Measurements from ENCODE around the gene PCP2. TPM values are rescaled to one million over a fixed set of nuclear protein-coding genes. Genes with fewer than 3 reads are reported as not detected.

PCP2 gene
- total and polyA plus RNA-seq, 2 of the 8 experiments (the other 6 are each of a cell fraction or from before 2014, with no cell fraction given) = not detected

DNA sequence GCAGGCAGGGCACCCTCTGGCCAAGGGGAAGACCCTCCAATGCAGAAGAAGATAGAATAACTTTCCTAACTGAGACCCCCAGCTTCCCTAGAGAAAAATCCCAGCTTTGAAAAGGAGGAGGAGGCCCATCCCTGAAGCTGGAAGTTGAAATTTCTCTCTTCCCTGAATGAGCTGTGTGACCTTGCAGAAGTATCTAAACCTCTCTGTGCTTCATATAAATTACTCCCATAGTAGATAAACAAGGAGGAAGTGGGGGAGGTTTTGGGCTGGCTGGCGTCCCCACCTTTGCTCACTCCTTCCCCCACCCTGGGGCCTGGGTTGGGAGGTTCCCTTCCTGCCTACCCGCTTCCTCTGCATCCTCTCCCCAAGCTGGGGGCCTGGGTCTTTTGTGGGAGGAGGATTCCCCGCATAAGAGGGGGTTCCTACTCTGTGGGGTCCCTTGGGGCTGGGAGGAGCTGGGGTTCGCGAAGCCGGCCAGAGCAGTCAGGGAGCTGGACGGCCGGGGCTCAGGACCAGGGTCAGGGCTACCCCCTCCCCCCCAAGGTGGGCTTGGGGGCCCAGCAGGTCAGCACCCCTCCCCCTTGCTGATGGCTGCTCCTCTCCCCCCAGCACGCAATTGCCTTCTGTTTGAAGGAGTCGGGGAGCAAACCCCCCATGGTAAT lies 26.2 kb downstream of the PCP2 start:
- H3K36me3 ChIP-seq (ENCODE audit: control insufficient read depth in 2 of 4, insufficient read depth in 4 of 4, low read length in 3 of 4) = peaks cover 2 to 26% (median 11%) of the 10 kb centered on the region in 4 experiments; a peak in 5 of 8 replicates
- 90% methylated on average over 3 of the region's 10 CpGs; no CpG with 5 or more reads in 1 of the 2 experiments for WGBS, 2 experiments (ENCODE audit: extremely low coverage in 1 of 2, insufficient coverage in 1 of 2, insufficient read length in 1 of 2, insufficient replicate concordance in 2 of 2, low coverage in 1 of 2, low lambda C conversion rate in 2 of 2, missing lambda C conversion rate in 1 of 2)
- no peak for DNase-seq (ENCODE audit: low read depth in 1 of 2, low spot score in 2 of 2)

More for the DNA sequence above, 26.2 kb downstream of the PCP2 start:
- no peak overlapping the region for H3K9ac ChIP-seq (replicated peaks in 1 of 4; ENCODE audit: extremely low read depth in 1 of 4, low read depth in 3 of 4, low read length in 3 of 4)
- no peak overlapping the region for H2BK5ac ChIP-seq (ENCODE audit: low read depth, low read length)
- H3K79me1 ChIP-seq (ENCODE audit: low read depth, low read length) = no peaks in the 10 kb centered on the region; the same call in none of the 2 replicates
- no peaks in the 10 kb centered on the region for H3K23me2 ChIP-seq (ENCODE audit: low read depth, low read length)
- no peak overlapping the region for H4K91ac ChIP-seq (replicated peaks; ENCODE audit: insufficient read length, low read length)
- no peak overlapping the region for H3K27ac ChIP-seq (ENCODE audit: low read depth, low read length)
- H3K56ac ChIP-seq (replicated peaks; ENCODE audit: insufficient read length, low read depth, low read length) = no peak overlapping the region
- ChIA-PET POLR2A (ENCODE audit: partially characterized antibody) (interaction anchor here (1.4 to 6.2 kb wide), 4 partner anchors 11 to 27 kb away, joined by 3 to 29 read pairs (median 7); partner anchors contain the start of gene CAMSAP3), CTCF (ENCODE audit: partially characterized antibody) (interaction anchor here (0.7 to 2.1 kb wide), 5 partner anchors 15 to 253 kb away, joined by 3 to 8 read pairs (median 4); no protein-coding TSS in a partner anchor)
- peaks cover 0 to 21% of the 10 kb centered on the region in 2 experiments for H4K20me1 ChIP-seq (replicated peaks in 1 of 2; ENCODE audit: control insufficient read depth in 1 of 2, insufficient read depth in 2 of 2, low read length in 2 of 2)
- no peak overlapping the region for H2BK20ac ChIP-seq (ENCODE audit: low read length)
- no peak overlapping the region for H3K4me2 ChIP-seq (ENCODE audit: insufficient read depth in 1 of 2, low read depth in 2 of 2, low read length in 2 of 2)
- H3K18ac ChIP-seq (ENCODE audit: extremely low read depth, low read length) = no peak overlapping the region
- peak; percentile 65; the same call in 1 of the 2 replicates for TF ChIP-seq KDM1A (IDR thresholded peaks at IDR 0.05; ENCODE audit: borderline replicate concordance, low read length)
- no peak for TF ChIP-seq FOSL1 (IDR thresholded peaks at IDR 0.05; ENCODE audit: insufficient read depth, low read depth, low read length)
- TF ChIP-seq E2F6 (IDR thresholded peaks at IDR 0.05) = no peak
- no peak for TF ChIP-seq SIRT6 (IDR thresholded peaks at IDR 0.05; ENCODE audit: low read length)
- no peak for TF ChIP-seq ASH2L (IDR thresholded peaks at IDR 0.05; ENCODE audit: low read length)
- TF ChIP-seq USF2 (IDR thresholded peaks at IDR 0.05; ENCODE audit: low read length) = no peak
- no peak for TF ChIP-seq SP2 (IDR thresholded peaks at IDR 0.05; ENCODE audit: low read length)
- TF ChIP-seq CHD1 (IDR thresholded peaks at IDR 0.05; ENCODE audit: low read depth, low read length) = no peak
- no peak overlapping the region for H2AFZ ChIP-seq (ENCODE audit: low read length)
- H2AK5ac ChIP-seq (ENCODE audit: low read depth, low read length) = no peak overlapping the region
- H3K14ac ChIP-seq (ENCODE audit: insufficient read length) = no peak overlapping the region
- no peak overlapping the region for H2BK15ac ChIP-seq (ENCODE audit: low read length)
- H3K79me2 ChIP-seq (ENCODE audit: control insufficient read depth in 1 of 2, insufficient read depth in 2 of 2, low read length in 2 of 2) = 0 out of 4 replicates have a peak, but pooled peaks cover 0 to under 1% of the 10 kb centered on the region in 2 experiments
- H4K8ac ChIP-seq (ENCODE audit: extremely low read depth, insufficient read depth, low read length) = no peak overlapping the region; the same call in 1 of the 2 replicates
- H3K4me3 ChIP-seq (ENCODE audit: extremely low read depth in 1 of 4, insufficient read depth in 2 of 4, low read depth in 3 of 4, low read length in 4 of 4) = no peak overlapping the region
- no peak overlapping the region for H4K5ac ChIP-seq (ENCODE audit: insufficient read length, low read depth, low read length)
- H3K27me3 ChIP-seq (replicated peaks in 1 of 4; ENCODE audit: control insufficient read depth in 3 of 4, extremely low read depth in 1 of 4, insufficient read depth in 3 of 4, low read length in 3 of 4) = no peaks in the 10 kb centered on the region
- H3K23ac ChIP-seq (ENCODE audit: insufficient read length) = no peak overlapping the region
- H3K4me1 ChIP-seq (replicated peaks in 1 of 4; ENCODE audit: control insufficient read depth in 3 of 4, insufficient read depth in 4 of 4, low read length in 3 of 4) = no peaks in the 10 kb centered on the region; a peak in 3 of 7 replicates
- no peak for FAIRE-seq
- no peak overlapping the region for H2BK12ac ChIP-seq (ENCODE audit: low read depth, low read length)
- H3K9me3 ChIP-seq (ENCODE audit: insufficient read depth in 2 of 2, low read depth in 1 of 2, low read length in 1 of 2) = no peaks in the 10 kb centered on the region
- no peak overlapping the region for H2BK120ac ChIP-seq (replicated peaks; ENCODE audit: low read depth, low read length)
- no peak overlapping the region for H3K4ac ChIP-seq (replicated peaks; ENCODE audit: insufficient read length, low read depth, low read length)
